ENCODE data around the gene COL18A1.

Gene COL18A1

GRCh38 chr21:45537746-45538291 is 132.9 kb downstream of the COL18A1 start:
- DNase-seq: peak; percentile 31

GRCh38 chr21:45538381-45539045 is 133.5 kb downstream of the COL18A1 start:
- DNase-seq: peak; percentile 47

- peak; percentile 53 for DNase-seq
These were observed 134.3 kb downstream of the COL18A1 start for GRCh38 chr21:45539046-45539795.

GRCh38 chr21:45539796-45540600 is 135.0 kb downstream of the COL18A1 start:
- DNase-seq: peak; percentile 49

GRCh38 chr21:45540601-45540970 is 135.6 kb downstream of the COL18A1 start:
- DNase-seq: peak; percentile 48

GRCh38 chr21:45541221-45542039 is 136.5 kb downstream of the COL18A1 start:
- DNase-seq: peak; percentile 52

GRCh38 chr21:45542242-45542666 is 137.3 kb downstream of the COL18A1 start, which contains the start of gene SLC19A1:
SLC19A1 (minus strand) TSS chr21:45542440; CDS start chr21:45537959, 4,481 bp downstream.
- DNase-seq: peak; percentile 62

- peak; percentile 54 for DNase-seq
These were observed 137.9 kb downstream of the COL18A1 start for GRCh38 chr21:45542667-45543370.

- DNase-seq: no peak
These were observed 138.4 kb downstream of the COL18A1 start for GRCh38 chr21:45543371-45543709.

GRCh38 chr21:45543710-45544448 is 138.9 kb downstream of the COL18A1 start:
- DNase-seq: peak; percentile 57

GRCh38 chr21:45544449-45545235 is 139.7 kb downstream of the COL18A1 start:
- DNase-seq: peak; percentile 41

GRCh38 chr21:45545236-45545570 is 140.2 kb downstream of the COL18A1 start:
- DNase-seq: no peak

- peak; percentile 50 for DNase-seq
These were observed 140.9 kb downstream of the COL18A1 start for GRCh38 chr21:45545691-45546531.

- peak; percentile 60 for DNase-seq
These were observed 141.9 kb downstream of the COL18A1 start for GRCh38 chr21:45546636-45547544.

- no peak for DNase-seq
These were observed 142.6 kb downstream of the COL18A1 start for GRCh38 chr21:45547545-45547900.

GRCh38 chr21:45548711-45549491 is 143.9 kb downstream of the COL18A1 start:
- DNase-seq: peak; percentile 26
